Body of pancreas (tissue), 4 donors: ENCODE data around the gene NDUFB2.

Experiments used
- CTCF ChIP-seq, 7 experiments: fragments of 450-650 bp in 4 of 7; fragments of 200-600 bp in 3 of 7; sonication (generic) in 3 of 7; IDR thresholded peaks; one replicate each; pipeline ENCODE4 v1.5.1; 2016 to 2019; ENCODE audit warnings: antibody characterized with exemption in 7 of 7
- POLR2A ChIP-seq, 3 donors: fragments of 450-650 bp; IDR thresholded peaks; one replicate each; pipeline ENCODE4 v1.6.1; 2016; ENCODE audit warnings: antibody characterized with exemption in 3 of 3, mild to moderate bottlenecking in 2 of 3

DNA sequence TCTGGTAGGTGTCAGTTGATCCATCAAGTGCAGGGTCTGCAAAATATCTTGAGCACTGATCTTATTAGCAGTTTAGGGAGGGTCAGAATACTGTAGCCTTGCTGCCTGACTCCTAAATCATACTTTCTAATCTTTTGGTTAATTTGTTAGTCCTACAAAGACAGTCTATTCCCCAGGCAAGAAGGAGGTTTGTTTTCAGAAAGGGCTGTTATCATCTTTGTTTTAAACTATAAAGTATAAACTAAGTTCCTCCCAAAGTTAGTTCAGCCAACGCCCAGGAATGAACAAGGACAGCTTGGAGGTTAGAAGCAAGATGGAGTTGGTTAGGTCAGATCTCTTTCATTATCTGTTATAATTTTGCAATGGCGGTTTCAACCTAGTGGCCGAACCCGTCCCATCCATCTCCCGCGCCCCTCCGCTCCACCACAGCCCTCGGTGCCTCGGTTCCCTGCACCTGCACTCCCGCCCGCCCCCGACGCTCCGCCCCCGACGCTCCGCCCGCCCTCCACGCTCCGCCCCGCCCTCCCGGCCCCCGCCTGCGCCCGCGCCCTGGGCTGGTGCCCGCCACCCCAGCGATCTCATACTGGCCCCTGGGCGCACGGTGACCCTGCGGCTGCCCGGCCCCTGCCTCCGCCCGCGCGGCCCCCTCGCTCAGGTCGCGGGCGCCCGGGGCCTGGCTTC is 24.0 kb upstream of the NDUFB2 start, which contains the start of gene ADCK2:
- TF ChIP-seq CTCF (IDR thresholded peaks at IDR 0.05) (no peak), POLR2A (IDR thresholded peaks at IDR 0.05) (no peak)
